ENCODE measurements around the gene C1orf35.
A peak's percentile ranks its signal among the peaks of the same experiment; 100 is the strongest.

Gene C1orf35

GRCh38 chr1:228102791-228103620, at the start of gene C1orf35:
C1orf35 (minus strand) TSS chr1:228103325; CDS start chr1:228103227, 98 bp downstream.
- DNase-seq, result peak; percentile 96

DNA sequence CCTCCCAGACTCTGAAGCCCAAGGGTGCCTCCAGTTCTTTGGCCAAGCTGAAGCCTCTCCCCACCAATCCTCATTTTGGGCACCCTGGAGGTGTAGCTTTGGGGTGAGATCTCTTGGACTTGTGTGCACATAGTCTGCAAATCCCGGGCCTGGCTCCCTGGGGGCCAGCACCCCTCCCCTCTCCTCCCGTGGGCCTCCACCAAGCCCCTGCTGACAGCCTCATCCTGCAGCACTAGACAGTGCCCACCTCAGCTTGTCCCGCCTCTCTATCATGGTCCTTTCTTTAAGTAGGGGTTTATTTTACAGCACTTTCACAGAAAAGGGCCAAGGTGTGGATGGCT, 49.8 kb upstream of the C1orf35 start:
- no peak for DNase-seq

DNA sequence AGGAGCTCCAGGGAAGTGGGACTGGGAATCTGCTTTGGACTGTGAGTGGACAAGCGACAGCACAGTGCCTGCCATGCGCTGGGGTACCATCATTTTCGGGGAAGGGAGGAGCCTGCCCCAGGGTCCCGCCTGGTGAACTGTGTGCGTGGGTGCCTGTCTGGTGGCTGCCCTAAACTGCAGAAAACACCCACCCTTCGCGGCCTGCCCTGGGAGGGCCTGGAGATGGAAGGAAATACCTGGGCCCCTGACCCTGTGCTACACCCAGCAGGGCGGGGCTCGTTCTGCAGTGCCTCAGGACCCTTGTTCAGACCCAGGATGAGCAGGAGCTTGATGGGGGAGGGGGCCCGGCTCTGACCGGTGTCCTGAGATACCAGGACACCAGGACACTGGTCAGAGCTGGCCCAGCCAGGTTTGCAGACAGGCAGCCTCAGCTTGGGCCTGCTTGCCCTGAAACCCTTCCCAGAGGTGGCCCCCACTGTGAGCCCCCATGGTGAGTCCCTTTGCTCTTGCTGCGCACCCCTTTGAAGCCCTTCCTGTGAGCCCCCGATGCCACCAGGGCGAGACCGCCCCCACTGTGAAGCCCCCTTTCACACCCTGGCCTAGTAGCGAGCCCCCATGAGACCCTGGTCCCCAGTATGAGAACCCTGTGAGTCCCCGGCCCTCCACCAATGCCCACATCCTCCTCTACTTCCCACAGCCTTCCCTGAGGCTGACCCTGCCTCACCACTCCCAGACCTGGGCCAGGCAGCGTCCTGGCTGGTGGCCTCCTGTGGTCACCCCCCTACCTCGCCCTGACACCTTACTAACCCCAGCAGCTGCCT, 49.2 kb upstream of the C1orf35 start:
- DNase-seq, result no peak

DNA sequence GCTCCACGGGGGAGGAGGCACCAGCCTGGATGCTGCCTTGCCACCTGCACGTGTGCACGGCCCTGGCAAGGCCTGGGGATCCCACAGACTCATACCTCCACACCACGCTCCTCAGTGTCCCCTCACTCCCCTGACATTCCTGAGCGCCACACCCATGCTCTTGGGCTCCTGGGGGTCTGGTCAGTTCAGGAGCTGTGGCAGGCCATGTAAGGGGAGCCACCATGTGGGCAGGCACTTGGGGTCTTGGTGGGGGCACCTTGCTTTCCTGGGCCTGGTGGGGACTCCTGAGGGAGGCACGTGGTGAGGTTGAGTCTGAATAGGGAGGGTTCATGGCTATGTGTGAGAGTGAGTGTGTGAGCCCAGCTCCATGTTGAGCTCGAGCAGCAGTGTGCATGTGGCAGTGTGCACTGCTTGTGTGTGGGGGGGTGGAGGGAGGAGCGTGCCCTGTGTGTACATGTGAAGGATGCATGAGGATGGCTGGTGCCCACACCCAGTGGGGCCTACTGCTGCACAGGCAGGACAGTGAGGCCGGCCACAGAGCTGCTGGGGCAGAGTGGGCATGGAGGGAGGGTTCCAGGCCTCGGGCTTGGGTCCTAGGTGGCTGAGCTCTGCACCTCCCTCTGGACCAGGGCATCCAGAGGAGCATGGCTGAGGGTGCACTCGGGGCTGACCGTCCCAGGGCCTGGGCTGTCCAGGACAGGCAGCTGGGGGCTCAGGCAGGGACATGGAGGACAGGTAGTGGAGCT, 48.2 kb upstream of the C1orf35 start:
- DNase-seq, result no peak

- DNase-seq, result no peak
Observed at GRCh38 chr1:228150461-228151179, 47.5 kb upstream of the C1orf35 start.

DNA sequence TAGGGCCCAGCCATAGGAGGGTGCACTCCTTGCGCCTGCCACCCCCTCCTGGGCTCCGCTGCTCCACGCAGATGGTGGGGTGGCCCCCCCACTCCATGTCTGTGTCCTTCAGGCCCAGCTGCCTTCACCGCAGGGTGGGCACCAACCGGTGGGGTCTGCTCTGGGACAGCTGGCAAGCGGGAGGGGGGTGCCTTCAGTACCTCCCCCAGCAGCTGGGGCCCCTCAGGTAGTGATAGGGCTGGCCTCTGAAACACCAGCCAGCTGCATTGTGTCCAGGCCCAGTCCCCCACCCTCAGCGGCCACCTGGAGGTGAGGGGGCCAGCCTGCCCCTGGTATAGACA, 47.0 kb upstream of the C1orf35 start:
- DNase-seq, result no peak

GRCh38 chr1:228149406-228150119, 46.4 kb upstream of the C1orf35 start, which contains the start of gene GJC2:
GJC2 (plus strand) TSS chr1:228149930; CDS start chr1:228157759, 7,829 bp downstream.
- no peak for DNase-seq

DNA sequence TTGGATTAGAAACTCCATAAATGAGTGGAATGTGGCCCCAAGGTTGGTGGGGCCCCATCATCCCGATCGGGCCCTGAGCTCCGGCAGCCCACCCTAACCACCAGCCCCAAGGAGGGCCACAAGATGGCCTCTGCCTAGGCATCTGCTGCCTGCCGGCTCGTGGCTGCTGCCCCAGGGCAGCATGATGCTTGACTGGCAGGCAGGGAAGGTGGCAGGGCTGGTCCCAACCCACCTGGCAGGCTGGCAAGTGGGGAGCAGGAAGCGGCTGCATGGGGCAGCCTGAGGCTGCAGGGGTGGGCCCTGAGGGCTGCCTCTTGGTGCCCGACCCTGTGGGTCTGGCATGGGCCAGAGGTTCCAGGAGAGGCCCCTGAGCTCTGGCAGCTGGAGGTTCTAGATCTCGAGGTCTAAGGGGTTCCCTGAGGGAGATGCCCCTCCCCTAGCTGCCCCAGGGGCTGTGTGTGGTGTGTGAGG, 45.8 kb upstream of the C1orf35 start:
- no peak for DNase-seq

- no peak for DNase-seq
Observed at GRCh38 chr1:228148196-228148861, 45.2 kb upstream of the C1orf35 start.

- DNase-seq, result no peak
Observed at GRCh38 chr1:228147768-228148167, 44.6 kb upstream of the C1orf35 start.

- DNase-seq, result no peak
Observed at GRCh38 chr1:228147151-228147693, 44.1 kb upstream of the C1orf35 start.

DNA sequence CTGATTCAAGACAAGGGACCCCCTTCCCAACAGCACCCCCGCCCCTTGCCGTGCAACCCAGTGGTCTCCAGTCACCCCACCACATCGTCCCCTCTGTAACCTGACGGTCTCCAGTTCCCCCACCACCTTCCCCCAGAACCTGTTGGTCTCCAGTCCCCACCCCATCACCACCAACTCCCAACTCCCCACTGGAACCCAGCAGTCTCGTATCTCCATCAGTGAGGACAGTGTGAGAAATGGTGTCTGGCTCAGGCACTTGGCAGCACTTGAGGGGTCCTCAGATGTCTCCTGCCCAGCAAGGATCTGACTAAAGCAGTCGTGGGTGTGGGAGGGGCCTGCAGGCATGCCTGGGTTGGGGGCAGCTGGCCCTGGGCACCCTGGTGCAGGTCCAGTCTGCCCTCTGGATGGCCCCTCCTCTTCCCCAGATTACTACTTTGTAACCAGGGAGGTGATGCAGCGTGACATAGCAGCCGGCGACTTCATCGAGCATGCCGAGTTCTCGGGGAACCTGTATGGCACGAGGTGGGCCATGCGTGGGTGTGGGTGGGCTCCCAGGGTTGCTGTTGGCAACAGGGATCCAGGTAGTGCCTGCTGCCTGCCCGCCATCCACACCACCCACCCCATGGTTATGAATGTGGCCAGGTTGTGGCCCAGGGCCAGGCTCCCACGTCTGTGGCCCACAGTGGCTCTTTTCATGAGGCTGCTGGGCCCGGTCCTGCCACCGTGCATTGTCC, 43.5 kb upstream of the C1orf35 start:
- DNase-seq, result no peak

GRCh38 chr1:228145463-228146416, 42.6 kb upstream of the C1orf35 start:
- no peak for DNase-seq

DNA sequence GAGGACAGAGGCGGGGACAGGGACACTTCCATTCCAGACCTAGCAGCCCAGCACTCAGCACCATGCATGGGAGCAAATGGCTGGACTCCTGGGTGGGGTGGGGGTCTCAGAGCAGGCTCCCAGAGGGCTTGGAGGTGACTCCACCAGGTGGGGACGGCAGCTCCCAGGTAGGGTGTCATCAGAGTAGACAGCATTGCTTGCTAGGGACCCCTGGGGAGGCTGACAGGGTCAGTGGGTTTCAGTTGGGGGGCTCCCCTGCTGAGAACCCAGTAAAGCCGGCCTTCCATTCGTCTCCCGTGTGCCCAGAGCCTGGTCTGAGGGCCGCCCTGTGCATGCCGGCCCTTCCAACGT, 41.8 kb upstream of the C1orf35 start:
- DNase-seq, result no peak

GRCh38 chr1:228144193-228144992, 41.3 kb upstream of the C1orf35 start:
- no peak for DNase-seq

DNA sequence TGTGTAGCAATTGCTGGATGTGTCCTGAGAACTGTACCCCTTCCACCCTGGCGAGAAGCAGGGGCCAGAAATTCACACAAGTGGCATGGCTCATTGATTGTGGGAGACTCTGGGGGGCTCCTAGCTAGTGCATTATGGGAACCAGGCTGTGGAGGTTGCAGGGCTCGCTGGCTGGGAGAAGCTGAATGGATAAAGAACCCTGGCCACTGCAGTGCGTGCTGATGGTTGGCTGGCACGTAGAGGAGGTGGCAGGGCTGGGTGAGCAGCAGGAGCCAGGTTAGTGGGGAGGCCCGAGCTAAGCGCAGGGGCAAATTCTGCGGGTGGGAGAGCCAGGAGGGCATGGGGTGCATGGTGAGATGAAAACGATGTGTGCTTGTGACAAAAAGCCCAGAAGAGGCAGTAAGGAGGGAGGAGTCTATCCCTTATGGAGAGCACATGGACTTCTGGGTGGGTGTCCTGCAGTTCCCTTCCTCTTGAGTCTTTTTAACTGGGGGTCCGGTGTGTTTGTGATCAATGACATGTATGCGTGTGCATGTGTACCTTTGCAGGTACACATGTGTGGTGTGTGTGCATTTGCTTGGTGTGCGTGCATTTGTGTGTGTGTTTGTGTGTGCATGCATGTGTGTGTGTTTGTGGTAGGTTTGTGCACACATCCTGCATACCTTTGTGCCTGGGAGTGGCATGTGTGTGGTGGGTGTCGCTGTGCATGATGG, 40.5 kb upstream of the C1orf35 start:
- no peak for DNase-seq

DNA sequence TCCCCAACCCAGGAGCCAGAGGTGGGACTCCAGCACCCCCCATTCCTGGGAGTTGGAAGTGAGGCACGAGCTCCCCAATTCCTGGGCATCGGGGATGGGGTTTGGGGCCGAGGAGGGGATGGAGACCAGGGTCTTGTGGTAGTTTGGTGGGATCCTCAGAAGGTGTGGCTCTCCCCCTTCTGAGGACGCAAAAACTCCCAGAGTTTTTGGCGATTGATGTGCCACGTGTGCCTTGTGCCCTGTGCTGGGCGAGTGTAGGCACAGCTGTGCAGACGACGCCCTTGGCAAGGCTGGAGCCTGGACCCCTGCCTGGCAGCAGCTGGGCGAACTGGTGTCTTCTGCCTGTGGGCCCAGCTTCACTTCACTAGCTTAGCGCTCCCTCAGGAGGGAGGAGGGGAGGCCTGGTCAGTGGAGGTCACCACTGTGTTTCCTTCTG, 39.6 kb upstream of the C1orf35 start:
- DNase-seq, result no peak
